ENCODE data around the gene PPIL1.

- TF ChIP-seq EZH2phosphoT487 (IDR thresholded peaks at IDR 0.05; ENCODE audit: insufficient read depth, low read depth) (no peak), EZH2 (IDR thresholded peaks at IDR 0.05; ENCODE audit: insufficient read depth, poor library complexity, severe bottlenecking) (no peak)
Observed at GRCh38 chr6:36865835-36866234, 8.8 kb downstream of the PPIL1 start.
